Astrocyte (in vitro differentiated cells and primary cell): Measurements from ENCODE around the gene CES5A. TPM values are rescaled to one million over a fixed set of nuclear protein-coding genes. Genes with fewer than 3 reads are reported as not detected.
"Not testable (repeated sequence)": the region's sequence is repeated elsewhere in the genome, so short reads cannot be mapped to it uniquely, and the experiment has no call there.

Experiments
- DNase-seq: peaks from one replicate; pipeline ENCODE4 v3.0.0-alpha.2; 2010; ENCODE audit warnings: low read depth
- FAIRE-seq: peaks from 2 replicates; lab custom pipeline; 2011; peaks lifted over from hg19 to GRCh38; lab: Jason Lieb, UNC
- H2AFZ ChIP-seq: 2 replicates; pipeline ENCODE4 v1.6.0; 2012; ENCODE audit warnings: low read depth, low read length, inconsistent platforms
- H3K27ac ChIP-seq: 2 replicates; pipeline ENCODE4 v1.5.1; 2011; ENCODE audit warnings: low read depth, low read length, inconsistent platforms
- H3K27me3 ChIP-seq: 2 replicates; pipeline ENCODE4 v1.6.0; 2011; ENCODE audit warnings: low read length, inconsistent platforms; ENCODE audit not compliant: insufficient read depth
- H3K36me3 ChIP-seq: 2 replicates; pipeline ENCODE4 v1.5.1; 2011; ENCODE audit warnings: low read length, inconsistent platforms; ENCODE audit not compliant: insufficient read depth
- H3K4me1 ChIP-seq: 2 replicates; pipeline ENCODE4 v1.5.1; 2011; ENCODE audit warnings: low read length, inconsistent platforms; ENCODE audit not compliant: insufficient read depth
- H3K4me2 ChIP-seq: 2 replicates; pipeline ENCODE4 v1.6.0; 2012; ENCODE audit warnings: low read length, inconsistent platforms
- H3K4me3 ChIP-seq: 2 replicates; pipeline ENCODE4 v1.5.1; 2011; ENCODE audit warnings: low read depth, mild to moderate bottlenecking, low read length, inconsistent platforms; ENCODE audit not compliant: insufficient read depth
- H3K79me2 ChIP-seq: 2 replicates; pipeline ENCODE4 v1.6.0; 2012; ENCODE audit warnings: mild to moderate bottlenecking, low read length, inconsistent platforms; ENCODE audit not compliant: insufficient read depth
- H3K9ac ChIP-seq: 2 replicates; pipeline ENCODE4 v1.6.0; 2012; ENCODE audit warnings: mild to moderate bottlenecking, low read length, inconsistent platforms
- H3K9me3 ChIP-seq: 2 replicates; pipeline ENCODE4 v1.5.1; 2012; ENCODE audit warnings: low read depth, mild to moderate bottlenecking, low read length, inconsistent platforms; ENCODE audit not compliant: insufficient read depth
- H4K20me1 ChIP-seq: 2 replicates; pipeline ENCODE4 v1.6.0; 2012; ENCODE audit warnings: low read length, inconsistent platforms; ENCODE audit not compliant: insufficient read depth
- H3K27ac Mint-ChIP-seq: one replicate; pipeline ENCODE4 v1.8.0; 2021; ENCODE audit warnings: mild to moderate bottlenecking, mixed read lengths; ENCODE audit not compliant: unreplicated experiment
- H3K27me3 Mint-ChIP-seq: one replicate; pipeline ENCODE4 v1.8.0; 2021; ENCODE audit warnings: low read depth, mixed read lengths; ENCODE audit not compliant: unreplicated experiment
- H3K36me3 Mint-ChIP-seq: one replicate; pipeline ENCODE4 v1.8.0; 2021; ENCODE audit warnings: low read depth, mixed read lengths; ENCODE audit not compliant: unreplicated experiment
- H3K4me1 Mint-ChIP-seq: one replicate; pipeline ENCODE4 v1.8.0; 2021; ENCODE audit warnings: low read depth, mixed read lengths; ENCODE audit not compliant: unreplicated experiment
- H3K4me3 Mint-ChIP-seq: one replicate; pipeline ENCODE4 v1.8.0; 2021; ENCODE audit warnings: mild to moderate bottlenecking, moderate library complexity, mixed read lengths; ENCODE audit not compliant: unreplicated experiment
- H3K9me3 Mint-ChIP-seq: one replicate; pipeline ENCODE4 v1.8.0; 2021; ENCODE audit warnings: mild to moderate bottlenecking, mixed read lengths; ENCODE audit not compliant: unreplicated experiment
- CTCF ChIP-seq: IDR thresholded peaks from 2 replicates; pipeline ENCODE4 v1.5.1; 2011; ENCODE audit warnings: low read depth, mild to moderate bottlenecking, inconsistent platforms, low read length, moderate library complexity; ENCODE audit not compliant: insufficient read depth
- EZH2 ChIP-seq: IDR thresholded peaks from 2 replicates; pipeline ENCODE4 v1.6.1; 2012; ENCODE audit warnings: mild to moderate bottlenecking, low read length, inconsistent platforms; ENCODE audit not compliant: insufficient read depth
- total RNA-seq: library from RNA; stranded (reverse); gene quantifications from 2 replicates; pipeline ENCODE4 v1.2.1, GENCODE V29; 2021

Gene CES5A
- total RNA-seq, 1 donor from 2014 or later = not detected

- Mint-ChIP-seq H3K27me3 (peaks cover 26% of the 10 kb centered on the region), H3K4me1 (peaks cover 3% of the 10 kb centered on the region), H3K27ac (no peak overlapping the region), H3K36me3 (no peaks in the 10 kb centered on the region), H3K9me3 (no peaks in the 10 kb centered on the region), H3K4me3 (no peak overlapping the region)
- Histone ChIP-seq H4K20me1 (no peaks in the 10 kb centered on the region), H3K36me3 (no peaks in the 10 kb centered on the region), H3K9ac (no peak overlapping the region), H3K4me3 (no peak overlapping the region), H2AFZ (no peak overlapping the region), H3K4me2 (no peak overlapping the region), H3K9me3 (no peaks in the 10 kb centered on the region), H3K27ac (no peak overlapping the region), H3K27me3 (no peaks in the 10 kb centered on the region), H3K4me1 (no peaks in the 10 kb centered on the region), H3K79me2 (no peaks in the 10 kb centered on the region)
- FAIRE-seq = no peak
- no peak for DNase-seq
- TF ChIP-seq EZH2 (no peak), CTCF (no peak)
These were observed 38.5 kb upstream of the CES5A start for GRCh38 chr16:55913716-55914115.

GRCh38 chr16:55913121-55913520, 37.9 kb upstream of the CES5A start:
- not testable (repeated sequence) for DNase-seq, H3K9me3 Mint-ChIP-seq, H3K27ac Mint-ChIP-seq, H3K4me2 ChIP-seq, H3K79me2 ChIP-seq, H3K9ac ChIP-seq, H4K20me1 ChIP-seq, H3K27ac ChIP-seq, FAIRE-seq, H3K36me3 ChIP-seq, H3K27me3 ChIP-seq, H3K36me3 Mint-ChIP-seq, H3K9me3 ChIP-seq, H3K4me3 ChIP-seq, H2AFZ ChIP-seq, H3K4me1 ChIP-seq, H3K4me1 Mint-ChIP-seq, H3K4me3 Mint-ChIP-seq
- peaks cover 27% of the 10 kb centered on the region for H3K27me3 Mint-ChIP-seq

GRCh38 chr16:55912022-55912421, 36.8 kb upstream of the CES5A start:
- H3K4me1 Mint-ChIP-seq = peaks cover 3% of the 10 kb centered on the region
- H2AFZ ChIP-seq = no peak overlapping the region
- H3K36me3 ChIP-seq = no peaks in the 10 kb centered on the region

More at GRCh38 chr16:55912022-55912421, 36.8 kb upstream of the CES5A start:
- FAIRE-seq (no peak), DNase-seq (no peak)
- Mint-ChIP-seq H3K27ac (no peak overlapping the region), H3K27me3 (peaks cover 32% of the 10 kb centered on the region), H3K36me3 (no peaks in the 10 kb centered on the region), H3K9me3 (peaks cover 3% of the 10 kb centered on the region), H3K4me3 (no peak overlapping the region)
- Histone ChIP-seq H3K27ac (no peak overlapping the region), H3K27me3 (no peaks in the 10 kb centered on the region), H3K4me2 (no peak overlapping the region), H3K9ac (no peak overlapping the region), H3K4me3 (no peak overlapping the region), H3K79me2 (no peaks in the 10 kb centered on the region), H3K9me3 (no peaks in the 10 kb centered on the region), H3K4me1 (no peaks in the 10 kb centered on the region), H4K20me1 (no peaks in the 10 kb centered on the region)
- TF ChIP-seq EZH2 = no peak
- TF ChIP-seq CTCF = no peak
